Lower leg skin (tissue), 3 donors: ENCODE results near the gene SLC6A2.

Source experiments
- CTCF ChIP-seq, 3 donors: fragments of 450-650 bp; IDR thresholded peaks; one replicate each; pipeline ENCODE4 v1.5.1; 2016; ENCODE audit warnings: antibody characterized with exemption in 3 of 3, mild to moderate bottlenecking in 3 of 3, moderate library complexity in 2 of 3
- POLR2A ChIP-seq, 2 donors: fragments of 450-650 bp; IDR thresholded peaks; one replicate each; pipeline ENCODE4 v1.6.1; 2016 to 2017; ENCODE audit warnings: antibody characterized with exemption in 2 of 2, mild to moderate bottlenecking in 1 of 2, moderate library complexity in 1 of 2

GRCh38 chr16:55717326-55717725, 61.5 kb downstream of the SLC6A2 start:
- TF ChIP-seq CTCF (IDR thresholded peaks at IDR 0.05), result no peak
- TF ChIP-seq POLR2A (IDR thresholded peaks at IDR 0.05), result no peak
